Activated CD4-positive, alpha-beta T cell treated with anti-CD3 and anti-CD28 coated beads for 36 hours (primary cell): ENCODE measurements around the gene CELSR1. TPM values are rescaled to one million over a fixed set of nuclear protein-coding genes. Genes with fewer than 3 reads are reported as not detected.
"Not testable (repeated sequence)": the region's sequence is repeated elsewhere in the genome, so short reads cannot be mapped to it uniquely, and the experiment has no call there.

Source experiments
- ATAC-seq: fragments of 200-7000 bp; cut with Tn5 transposase; one replicate; pipeline ENCODE4 v1.10.0; 2021; ENCODE audit warnings: mild to moderate bottlenecking, moderate library complexity
- CTCF ChIA-PET: fragments of 350-600 bp; sonication (Branson Sonifier 250); formaldehyde crosslinking; loops from one replicate; lab custom pipeline; 2021; ENCODE audit warnings: antibody characterized with exemption; lab: Charles Lee
- POLR2A ChIA-PET: fragments of 350-600 bp; sonication (Branson Sonifier 250); formaldehyde crosslinking; loops from one replicate; lab custom pipeline; 2021; ENCODE audit warnings: antibody characterized with exemption, inconsistent platforms; lab: Charles Lee
- DNase-seq: peaks from one replicate; pipeline ENCODE4 v3.0.0-alpha.2; 2020
- H3K27ac Mint-ChIP-seq: one replicate; pipeline ENCODE4 v1.8.0; 2021; ENCODE audit warnings: mixed read lengths
- H3K27me3 Mint-ChIP-seq: one replicate; pipeline ENCODE4 v1.8.0; 2021; ENCODE audit warnings: mixed read lengths
- H3K36me3 Mint-ChIP-seq: one replicate; pipeline ENCODE4 v1.8.0; 2021; ENCODE audit warnings: low read depth, mixed read lengths
- H3K4me1 Mint-ChIP-seq: one replicate; pipeline ENCODE4 v1.8.0; 2021; ENCODE audit warnings: mixed read lengths
- H3K4me3 Mint-ChIP-seq: one replicate; pipeline ENCODE4 v1.8.0; 2021; ENCODE audit warnings: mild to moderate bottlenecking, moderate library complexity, mixed read lengths
- H3K9me3 Mint-ChIP-seq: one replicate; pipeline ENCODE4 v1.8.0; 2021; ENCODE audit warnings: low read depth, mixed read lengths
- intact Hi-C, 2 experiments: fragments of 100-400 bp; cut with DNase I in 1 of 2; cut with micrococcal nuclease in 1 of 2; formaldehyde crosslinking; loops; one replicate each; pipeline versions ENCODE4 v1.14.2 to v1.15.1; 2022 to 2024; cut with DNase I, micrococcal nuclease
- total RNA-seq, 2 experiments: library from RNA; stranded (reverse); gene quantifications; one replicate each; pipeline ENCODE4 v1.2.3, GENCODE V29; 2021

CELSR1 gene
- total RNA-seq, 2 experiments from 2014 or later, result 0.43 to 0.46 TPM

DNA sequence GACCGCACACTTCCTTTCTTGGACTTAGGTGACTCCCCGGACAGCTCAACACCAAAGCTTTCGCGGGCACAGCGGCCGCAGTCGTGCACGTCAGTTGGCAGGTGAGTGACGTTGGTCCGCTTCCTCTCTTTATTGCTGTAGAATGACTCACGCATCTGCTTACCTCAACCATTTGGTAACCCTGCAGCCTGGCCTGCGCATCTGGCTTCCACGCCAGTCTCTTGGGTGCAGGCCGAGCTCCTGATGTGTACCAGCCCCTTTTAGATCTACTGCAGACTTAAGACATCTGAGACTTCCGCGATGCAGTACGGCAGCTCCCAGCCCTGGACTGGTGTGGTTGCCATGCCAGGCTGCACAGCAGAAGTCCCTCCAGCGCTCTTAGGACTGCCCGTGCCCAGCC is 214.3 kb downstream of the CELSR1 start:
- DNase-seq (no peak), ATAC-seq (no peak)
- peaks cover 25% of the 10 kb centered on the region for H3K36me3 Mint-ChIP-seq
- H3K27me3 Mint-ChIP-seq, result no peaks in the 10 kb centered on the region
- no peak overlapping the region for H3K4me3 Mint-ChIP-seq
- ChIA-PET POLR2A (no interaction called here), CTCF (no interaction called here)
- intact Hi-C loops, result no loop called here
- H3K9me3 Mint-ChIP-seq, result no peaks in the 10 kb centered on the region
- no peak overlapping the region for H3K27ac Mint-ChIP-seq
- H3K4me1 Mint-ChIP-seq, result no peaks in the 10 kb centered on the region

DNA sequence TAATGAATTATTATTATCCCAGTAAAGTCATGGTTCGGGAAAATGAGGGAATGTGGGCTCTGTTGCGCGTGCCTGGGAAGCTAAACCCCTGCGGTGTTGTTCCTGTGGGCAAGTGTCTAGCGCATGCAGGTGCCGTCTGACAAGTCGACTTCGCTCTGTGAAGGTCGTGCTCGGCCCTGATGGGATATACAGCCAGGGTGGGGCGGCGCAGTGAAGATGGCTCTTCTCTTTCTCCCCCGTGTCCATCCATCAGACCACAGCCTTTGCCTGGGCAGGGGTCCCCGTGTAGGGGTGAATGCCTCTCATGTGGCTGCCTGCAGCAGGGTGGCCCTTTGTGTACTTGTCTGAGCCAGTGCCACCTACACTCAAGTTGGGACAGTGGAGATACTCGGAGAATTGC is 214.7 kb downstream of the CELSR1 start:
- ATAC-seq, result no peak
- H3K27ac Mint-ChIP-seq, result no peak overlapping the region
- H3K27me3 Mint-ChIP-seq, result no peaks in the 10 kb centered on the region
- H3K4me3 Mint-ChIP-seq, result no peak overlapping the region
- CTCF ChIA-PET, result no interaction called here
- DNase-seq, result no peak
- POLR2A ChIA-PET, result no interaction called here
- H3K9me3 Mint-ChIP-seq, result no peaks in the 10 kb centered on the region
- peaks cover 25% of the 10 kb centered on the region for H3K36me3 Mint-ChIP-seq
- no peaks in the 10 kb centered on the region for H3K4me1 Mint-ChIP-seq
- intact Hi-C loops, result no loop called here

DNA sequence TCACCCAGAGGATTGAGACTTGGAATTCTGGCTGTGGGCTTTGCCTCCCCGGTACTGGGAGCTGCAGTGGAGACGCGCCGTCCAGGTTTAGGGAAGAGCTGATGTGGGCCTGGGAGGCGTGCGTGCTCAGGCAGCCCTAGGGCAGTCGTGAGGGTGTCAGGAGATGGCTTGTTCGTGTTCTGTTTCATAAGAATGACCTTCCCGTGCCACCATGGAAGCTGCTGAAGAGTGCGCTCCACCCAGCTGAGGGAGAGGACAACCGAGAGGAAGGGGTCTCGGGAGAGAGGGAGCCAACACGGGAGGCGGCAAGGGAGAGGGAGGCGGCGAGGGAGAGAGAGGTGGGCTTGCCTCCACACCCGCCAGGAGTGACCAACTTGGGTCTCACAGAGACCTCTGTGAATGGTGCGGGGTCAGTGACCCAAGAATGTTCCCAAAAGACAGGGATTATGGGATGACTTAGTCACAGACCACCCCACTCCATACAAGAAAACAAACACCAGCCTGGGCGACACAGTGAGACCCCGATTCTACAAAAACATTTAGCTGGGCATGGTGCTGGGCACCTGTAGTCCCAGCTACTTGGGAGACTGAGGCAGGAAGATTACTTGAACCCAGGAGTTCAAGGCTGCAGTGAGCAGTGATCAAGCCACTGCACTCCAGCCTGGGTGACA is 216.6 kb downstream of the CELSR1 start:
- DNase-seq (no peak), ATAC-seq (no peak)
- H3K27me3 Mint-ChIP-seq, result no peaks in the 10 kb centered on the region
- no peaks in the 10 kb centered on the region for H3K4me1 Mint-ChIP-seq
- ChIA-PET POLR2A (no interaction called here), CTCF (interaction anchor here (1.5 kb wide), 1 partner anchor 10 kb away, joined by 4 read pairs; no protein-coding TSS in a partner anchor)
- H3K4me3 Mint-ChIP-seq, result no peak overlapping the region
- intact Hi-C loops, result no loop called here
- H3K9me3 Mint-ChIP-seq, result no peaks in the 10 kb centered on the region
- H3K27ac Mint-ChIP-seq, result no peak overlapping the region
- H3K36me3 Mint-ChIP-seq, result peaks cover 28% of the 10 kb centered on the region

DNA sequence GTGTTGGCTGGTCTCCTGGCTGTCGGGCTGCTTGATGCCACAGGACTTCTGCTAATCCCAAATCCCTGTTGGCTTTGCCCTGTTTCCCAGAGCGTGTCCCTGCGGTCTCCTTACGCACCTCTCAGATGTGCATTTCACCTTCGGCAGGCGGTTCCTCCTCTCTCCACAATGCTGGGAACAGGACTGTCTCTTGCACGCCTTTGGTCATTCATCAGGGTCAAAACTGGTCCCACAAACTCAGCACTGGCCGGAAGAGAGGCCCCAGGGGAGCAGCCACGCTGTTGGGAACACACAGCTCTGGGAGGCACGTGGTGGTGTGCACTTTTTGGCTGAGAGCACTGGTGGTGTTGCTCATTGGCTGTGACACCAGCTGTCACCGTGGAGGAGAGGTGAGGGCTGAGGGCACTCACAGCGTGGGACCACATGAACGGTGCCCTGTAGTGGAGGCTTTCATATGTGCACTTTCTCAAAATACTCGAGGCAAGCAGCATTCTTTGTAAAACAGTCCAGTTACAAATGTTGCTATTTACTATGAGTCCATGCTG is 217.2 kb downstream of the CELSR1 start:
- intact Hi-C loops, result no loop called here
- Mint-ChIP-seq H3K27ac (no peak overlapping the region), H3K4me3 (no peak overlapping the region), H3K9me3 (no peaks in the 10 kb centered on the region), H3K4me1 (no peaks in the 10 kb centered on the region), H3K27me3 (no peaks in the 10 kb centered on the region), H3K36me3 (peaks cover 26% of the 10 kb centered on the region)
- ChIA-PET CTCF (no interaction called here), POLR2A (no interaction called here)
- ATAC-seq, result no peak
- no peak for DNase-seq

DNA sequence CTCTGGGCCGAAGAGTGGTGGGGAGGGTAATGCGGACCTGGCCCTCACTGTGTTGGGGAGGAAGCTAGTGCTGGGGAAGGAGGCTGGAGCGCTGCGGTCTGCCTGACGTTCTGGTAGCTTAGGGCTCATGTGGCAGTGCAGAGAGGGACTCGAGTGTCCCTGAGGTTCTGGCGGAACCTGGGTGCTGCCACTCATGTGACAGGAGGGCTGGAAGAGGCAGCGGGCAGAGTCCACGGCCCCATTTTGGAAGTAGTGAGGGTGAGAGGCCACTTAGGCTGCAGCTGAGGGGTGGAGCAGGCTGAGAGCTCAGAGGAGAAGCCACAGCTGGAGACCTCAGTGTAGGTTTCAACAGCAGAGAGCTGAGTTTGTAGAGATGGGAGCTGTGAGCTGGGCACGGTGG is 218.1 kb downstream of the CELSR1 start:
- H3K4me3 Mint-ChIP-seq, result no peak overlapping the region
- H3K4me1 Mint-ChIP-seq, result no peaks in the 10 kb centered on the region
- H3K9me3 Mint-ChIP-seq, result no peaks in the 10 kb centered on the region
- peaks cover 24% of the 10 kb centered on the region for H3K36me3 Mint-ChIP-seq
- intact Hi-C loops, result loop anchor here (5.0 to 10.0 kb wide), 2 partner anchors 325 to 327 kb away; no protein-coding TSS in a partner anchor
- no peak for DNase-seq
- ATAC-seq, result no peak
- ChIA-PET POLR2A (no interaction called here), CTCF (interaction anchor here (0.5 to 0.7 kb wide), 2 partner anchors 37 to 325 kb away, joined by 3 to 8 read pairs; no protein-coding TSS in a partner anchor)
- no peaks in the 10 kb centered on the region for H3K27me3 Mint-ChIP-seq
- H3K27ac Mint-ChIP-seq, result no peak overlapping the region

DNA sequence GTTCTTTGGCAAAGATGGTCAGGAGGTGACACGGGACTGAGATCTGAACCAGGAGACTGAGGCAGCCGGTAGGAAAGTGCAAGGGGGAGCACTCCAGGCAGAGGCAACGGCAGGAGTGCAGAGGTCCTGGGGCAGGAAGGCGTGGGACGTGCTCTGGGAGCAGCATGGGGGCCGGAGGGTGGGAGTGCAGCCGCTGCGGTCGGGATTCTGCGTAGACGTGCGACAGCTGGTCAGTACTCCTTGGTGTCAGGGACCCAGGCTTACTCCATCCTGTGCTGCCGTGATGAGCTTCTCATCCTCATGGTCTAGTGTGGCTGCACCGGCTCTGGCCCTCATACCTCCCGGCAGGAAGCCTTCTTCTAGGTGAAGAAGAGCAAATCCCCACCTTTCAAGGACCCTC is 218.8 kb downstream of the CELSR1 start:
- DNase-seq, result no peak
- ChIA-PET CTCF (no interaction called here), POLR2A (no interaction called here)
- Mint-ChIP-seq H3K4me3 (no peak overlapping the region), H3K36me3 (peaks cover 24% of the 10 kb centered on the region), H3K27me3 (no peaks in the 10 kb centered on the region), H3K27ac (no peak overlapping the region), H3K9me3 (no peaks in the 10 kb centered on the region), H3K4me1 (no peaks in the 10 kb centered on the region)
- intact Hi-C loops, result loop anchor here (5.0 to 10.0 kb wide), 2 partner anchors 324 to 326 kb away; no protein-coding TSS in a partner anchor
- no peak for ATAC-seq

DNA sequence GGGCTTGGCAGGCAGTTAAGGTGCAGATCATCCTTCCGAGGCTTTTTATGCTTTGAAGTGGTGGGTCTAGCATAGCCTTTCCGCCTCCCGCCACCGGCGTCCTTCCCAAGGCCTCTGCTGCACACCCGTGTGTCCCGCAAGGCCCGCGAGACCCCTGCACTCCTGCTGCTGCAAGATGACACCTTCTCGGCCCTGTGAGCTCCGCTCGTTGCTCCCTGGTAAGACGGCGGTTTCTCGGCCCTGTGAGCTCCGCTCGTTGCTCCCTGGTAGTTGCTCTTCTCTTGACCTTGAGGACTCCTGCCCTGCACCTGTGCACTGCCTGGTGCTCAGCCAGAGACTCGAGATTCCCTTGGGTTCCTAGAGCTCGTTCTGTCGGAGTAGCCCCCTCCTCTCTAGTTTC is 219.8 kb downstream of the CELSR1 start:
- Mint-ChIP-seq H3K9me3 (no peaks in the 10 kb centered on the region), H3K4me3 (no peak overlapping the region), H3K4me1 (no peaks in the 10 kb centered on the region), H3K27me3 (no peaks in the 10 kb centered on the region), H3K27ac (no peak overlapping the region), H3K36me3 (peaks cover 18% of the 10 kb centered on the region)
- POLR2A ChIA-PET, result no interaction called here
- ATAC-seq, result no peak
- intact Hi-C loops, result loop anchor here (5.0 to 10.0 kb wide), 2 partner anchors 323 to 325 kb away; no protein-coding TSS in a partner anchor
- CTCF ChIA-PET, result no interaction called here
- DNase-seq, result no peak

DNA sequence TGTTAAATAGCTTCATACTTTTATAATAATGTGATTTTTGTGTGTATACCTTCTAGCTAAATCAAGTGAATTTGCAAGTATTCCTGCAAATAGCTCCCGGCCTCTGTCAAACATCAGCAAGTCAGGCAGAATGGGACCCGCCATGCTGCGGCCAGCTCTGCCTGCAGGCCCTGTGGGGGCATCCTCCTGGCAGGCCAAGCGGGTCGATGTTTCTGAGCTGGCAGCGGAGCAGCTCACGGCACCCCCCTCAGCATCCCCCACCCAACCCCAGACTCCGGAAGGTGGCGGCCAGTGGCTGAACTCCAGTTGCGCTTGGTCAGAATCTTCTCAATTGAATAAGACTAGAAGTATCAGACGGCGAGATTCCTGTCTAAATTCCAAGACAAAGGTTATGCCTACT is 221.4 kb downstream of the CELSR1 start:
- Mint-ChIP-seq H3K36me3 (peaks cover 20% of the 10 kb centered on the region), H3K4me3 (no peak overlapping the region), H3K27ac (no peak overlapping the region), H3K4me1 (peaks cover 2% of the 10 kb centered on the region), H3K9me3 (no peaks in the 10 kb centered on the region), H3K27me3 (no peaks in the 10 kb centered on the region)
- intact Hi-C loops, result loop anchor here (5.0 to 10.0 kb wide), 2 partner anchors 321 to 324 kb away; no protein-coding TSS in a partner anchor
- DNase-seq (no peak), ATAC-seq (no peak)
- POLR2A ChIA-PET, result no interaction called here
- CTCF ChIA-PET, result interaction anchor here (0.8 to 2.2 kb wide), 7 partner anchors 9 to 322 kb away, joined by 3 to 21 read pairs (median 6); no protein-coding TSS in a partner anchor

DNA sequence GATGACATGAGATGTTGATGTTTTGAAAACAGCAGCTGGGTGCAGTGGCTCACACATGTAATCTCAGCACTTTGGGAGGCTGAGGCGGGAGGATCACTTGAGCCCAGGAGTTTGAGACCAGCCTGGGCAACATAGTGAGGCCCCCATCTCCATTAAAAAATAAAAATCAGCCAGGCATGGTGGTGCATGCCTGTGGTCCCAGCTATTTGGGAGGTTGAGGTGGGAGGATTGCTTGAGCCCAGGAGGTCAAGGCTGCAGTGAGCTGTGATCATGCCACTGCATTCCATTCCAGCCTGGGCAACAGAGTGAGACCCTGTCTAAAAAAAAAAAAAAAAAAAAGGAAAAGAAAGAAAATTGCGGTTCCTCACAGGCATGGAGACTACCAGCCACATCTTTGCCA is 224.6 kb downstream of the CELSR1 start:
- peaks cover 33% of the 10 kb centered on the region for H3K36me3 Mint-ChIP-seq

DNA sequence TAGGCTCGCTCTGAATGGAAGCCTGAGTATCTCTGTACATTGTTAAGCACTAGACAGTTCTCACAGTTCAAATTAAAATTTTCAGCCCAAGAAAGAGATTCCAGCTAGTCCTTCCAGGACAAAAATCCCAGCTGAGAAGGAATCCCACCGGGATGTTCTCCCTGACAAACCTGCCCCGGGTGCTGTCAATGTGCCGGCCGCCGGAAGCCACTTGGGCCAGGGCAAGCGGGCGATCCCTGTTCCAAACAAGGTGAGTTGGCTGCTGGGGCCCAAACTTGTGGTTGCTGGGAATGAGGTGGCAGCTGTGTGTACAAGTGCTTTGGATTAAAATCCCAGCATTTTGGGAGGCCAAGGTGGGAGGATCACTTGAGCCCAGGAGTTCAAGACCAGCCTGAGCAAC is 225.4 kb downstream of the CELSR1 start:
- H3K4me3 Mint-ChIP-seq, result no peak overlapping the region
- H3K36me3 Mint-ChIP-seq, result peaks cover 26% of the 10 kb centered on the region
- no peaks in the 10 kb centered on the region for H3K27me3 Mint-ChIP-seq
- H3K4me1 Mint-ChIP-seq, result peaks cover 2% of the 10 kb centered on the region
- no peaks in the 10 kb centered on the region for H3K9me3 Mint-ChIP-seq
- DNase-seq (no peak), ATAC-seq (no peak)
- CTCF ChIA-PET, result interaction anchor here (0.6 to 1.8 kb wide), 3 partner anchors 13 to 261 kb away, joined by 3 to 6 read pairs (median 5); no protein-coding TSS in a partner anchor
- intact Hi-C loops, result loop anchor here in 1 of 2 experiments (10.0 kb wide), 1 partner anchor 317 kb away; no protein-coding TSS in a partner anchor
- H3K27ac Mint-ChIP-seq, result no peak overlapping the region
- POLR2A ChIA-PET, result no interaction called here

More for the DNA sequence above, 224.6 kb downstream of the CELSR1 start:
- H3K27me3 Mint-ChIP-seq, DNase-seq, POLR2A ChIA-PET, ATAC-seq, H3K27ac Mint-ChIP-seq, H3K4me1 Mint-ChIP-seq, H3K9me3 Mint-ChIP-seq, H3K4me3 Mint-ChIP-seq: not testable (repeated sequence)
- intact Hi-C loops, result loop anchor here in 1 of 2 experiments (10.0 kb wide), 1 partner anchor 318 kb away; no protein-coding TSS in a partner anchor
- CTCF ChIA-PET, result interaction anchor here (0.6 to 1.5 kb wide), 7 partner anchors 40 to 848 kb away, joined by 3 to 12 read pairs (median 3); no protein-coding TSS in a partner anchor
